GM19238 (cell line): ENCODE data around the gene METTL25B.
"Not testable (repeated sequence)": the region's sequence is repeated elsewhere in the genome, so short reads cannot be mapped to it uniquely, and the experiment has no call there.

Experiments used
- DNase-seq: peaks from one replicate; pipeline ENCODE4 v3.0.0; 2011; ENCODE audit warnings: low spot score; ENCODE audit not compliant: insufficient read length

The METTL25B gene

GRCh38 chr1:156747742-156748669, 19.7 kb downstream of the METTL25B start:
- DNase-seq: no peak

- DNase-seq: no peak
Observed at GRCh38 chr1:156748670-156749418, 20.6 kb downstream of the METTL25B start.

GRCh38 chr1:156749419-156750118, 21.3 kb downstream of the METTL25B start:
- DNase-seq: no peak

- no peak for DNase-seq
Observed at GRCh38 chr1:156750191-156750672, 22.0 kb downstream of the METTL25B start.

GRCh38 chr1:156750711-156751450, 22.6 kb downstream of the METTL25B start:
- no peak for DNase-seq

- DNase-seq: no peak
Observed at GRCh38 chr1:156751451-156751756, 23.1 kb downstream of the METTL25B start, which contains the start of gene HDGF. Gene HDGF (minus strand): TSS chr1:156751675. CDS start chr1:156751429, 246 bp downstream.

- peak; percentile 93 for DNase-seq
Observed at GRCh38 chr1:156751757-156752481, 23.6 kb downstream of the METTL25B start.

- no peak for DNase-seq
Observed at GRCh38 chr1:156752843-156753482, 24.7 kb downstream of the METTL25B start.

GRCh38 chr1:156754219-156754618, 25.9 kb downstream of the METTL25B start:
- DNase-seq: no peak

GRCh38 chr1:156755527-156755950, 27.3 kb downstream of the METTL25B start:
- no peak for DNase-seq

GRCh38 chr1:156756355-156756754, 28.1 kb downstream of the METTL25B start:
- no peak for DNase-seq

- not testable (repeated sequence) for DNase-seq
Observed at GRCh38 chr1:156757572-156758253, 29.4 kb downstream of the METTL25B start.

- no peak for DNase-seq
Observed at GRCh38 chr1:156760092-156760795, 32.0 kb downstream of the METTL25B start.

GRCh38 chr1:156760796-156761104, 32.5 kb downstream of the METTL25B start:
- no peak for DNase-seq

- DNase-seq: not testable (repeated sequence)
Observed at GRCh38 chr1:156765136-156765535, 36.9 kb downstream of the METTL25B start.

- DNase-seq: no peak
Observed at GRCh38 chr1:156765666-156766065, 37.4 kb downstream of the METTL25B start.

- DNase-seq: no peak
Observed at GRCh38 chr1:156766298-156767100, 38.2 kb downstream of the METTL25B start.
